GM21360 (cell line): Measurements from ENCODE around the gene PLIN4.

Source experiments
- ATAC-seq: cut with Tn5 transposase; IDR thresholded peaks from one replicate; pipeline ENCODE4 v1.9.1; 2021; ENCODE audit warnings: mild to moderate bottlenecking, moderate library complexity; ENCODE audit not compliant: unreplicated experiment

Gene PLIN4

GRCh38 chr19:4507804-4508203 is 10.5 kb downstream of the PLIN4 start:
- no peak for ATAC-seq

- ATAC-seq, result no peak
Observed at GRCh38 chr19:4507150-4507452, 11.2 kb downstream of the PLIN4 start.

GRCh38 chr19:4506449-4507149 is 11.7 kb downstream of the PLIN4 start:
- no peak for ATAC-seq

GRCh38 chr19:4505570-4506448 is 12.5 kb downstream of the PLIN4 start:
- ATAC-seq, result no peak

- no peak for ATAC-seq
Observed at GRCh38 chr19:4504891-4505569, 13.3 kb downstream of the PLIN4 start.

GRCh38 chr19:4504297-4504701 is 14.0 kb downstream of the PLIN4 start:
- no peak for ATAC-seq

- no peak for ATAC-seq
Observed at GRCh38 chr19:4503825-4504170, 14.5 kb downstream of the PLIN4 start.

- ATAC-seq, result no peak
Observed at GRCh38 chr19:4503132-4503824, 15.0 kb downstream of the PLIN4 start.

GRCh38 chr19:4502282-4503131 is 15.8 kb downstream of the PLIN4 start:
- ATAC-seq, result no peak

- ATAC-seq, result no peak
Observed at GRCh38 chr19:4501691-4502090, 16.6 kb downstream of the PLIN4 start.

GRCh38 chr19:4500841-4501591 is 17.3 kb downstream of the PLIN4 start:
- ATAC-seq, result no peak

- ATAC-seq, result no peak
Observed at GRCh38 chr19:4499855-4500254, 18.4 kb downstream of the PLIN4 start.

- no peak for ATAC-seq
Observed at GRCh38 chr19:4499318-4499717, 19.0 kb downstream of the PLIN4 start.

- no peak for ATAC-seq
Observed at GRCh38 chr19:4498694-4499093, 19.6 kb downstream of the PLIN4 start.

GRCh38 chr19:4497770-4498389 is 20.4 kb downstream of the PLIN4 start:
- ATAC-seq, result no peak

- ATAC-seq, result no peak
Observed at GRCh38 chr19:4496304-4496703, 22.0 kb downstream of the PLIN4 start.

GRCh38 chr19:4495471-4495870 is 22.8 kb downstream of the PLIN4 start:
- ATAC-seq, result no peak

GRCh38 chr19:4494691-4495064 is 23.6 kb downstream of the PLIN4 start:
- ATAC-seq, result no peak

- no peak for ATAC-seq
Observed at GRCh38 chr19:4493929-4494690, 24.2 kb downstream of the PLIN4 start.
